Kidney (tissue), 14 donors: ENCODE data around the gene FTH1. TPM values are rescaled to one million over a fixed set of nuclear protein-coding genes. Genes with fewer than 3 reads are reported as not detected.

Experiments used
- DNase-seq, 5 donors: peaks; one replicate each; pipeline ENCODE4 v3.0.0-alpha.2; 2013 to 2020
- FAIRE-seq: peaks from 2 replicates; lab custom pipeline; 2012; peaks lifted over from hg19 to GRCh38; lab: Jason Lieb, UNC
- H3K27ac ChIP-seq, 2 donors: one replicate each; pipeline ENCODE4 v1.7.0; 2013; ENCODE audit warnings: low read depth in 2 of 2, low read length in 2 of 2, inconsistent platforms in 1 of 2
- H3K27me3 ChIP-seq: one replicate; pipeline ENCODE4 v1.7.1; 2013; ENCODE audit warnings: low read length, inconsistent platforms; ENCODE audit not compliant: control insufficient read depth, insufficient read depth
- H3K36me3 ChIP-seq, 3 donors: one replicate each; pipeline versions ENCODE4 v1.7.0 to v1.7.1; 2013; ENCODE audit warnings: low read length in 3 of 3, control low read depth in 1 of 3, inconsistent platforms in 1 of 3; ENCODE audit not compliant: insufficient read depth in 3 of 3, control insufficient read depth in 2 of 3
- H3K4me1 ChIP-seq, 3 donors: one replicate each; pipeline versions ENCODE4 v1.7.0 to v1.7.1; 2013; ENCODE audit warnings: low read length in 3 of 3, inconsistent platforms in 1 of 3, low read depth in 1 of 3; ENCODE audit not compliant: control insufficient read depth in 2 of 3, insufficient read depth in 2 of 3
- H3K4me3 ChIP-seq, 3 donors: one replicate each; pipeline versions ENCODE4 v1.7.0 to v1.8.1; 2013; ENCODE audit warnings: low read length in 3 of 3, control low read depth in 1 of 3, inconsistent platforms in 1 of 3
- H3K9ac ChIP-seq, 3 donors: one replicate each; pipeline versions ENCODE4 v1.7.0 to v1.7.1; 2013; ENCODE audit warnings: low read length in 3 of 3, control low read depth in 1 of 3, inconsistent platforms in 1 of 3
- H3K9me3 ChIP-seq, 3 donors: one replicate each; pipeline versions ENCODE4 v1.7.0 to v1.7.1; 2013; ENCODE audit warnings: low read length in 3 of 3, control low read depth in 1 of 3, inconsistent platforms in 1 of 3; ENCODE audit not compliant: control insufficient read depth in 2 of 3, insufficient read depth in 1 of 3
- intact Hi-C: fragments of 100-400 bp; cut with DNase I; formaldehyde crosslinking; loops from one replicate; pipeline ENCODE4 v1.11.1; 2022
- polyA plus RNA-seq: library from polyadenylated mRNA; stranded (reverse); fragments of 350-450 nt; fragmentation: Illumina TruSeq; extraction: RNeasy Lipid Tissue Mini Kit (QIAGEN cat#74804); gene quantifications from one replicate; pipeline ENCODE4 v1.2.3, GENCODE V29; 2014; ENCODE audit warnings: low read depth, low replicate concordance; ENCODE audit not compliant: insufficient read depth
- total RNA-seq: library from RNA; stranded (reverse); fragmentation: NEBNext Ultra II Directional; extraction: Animal tissue kit (Norgen Biotek cat#: 25700); gene quantifications from one replicate; pipeline ENCODE4 v1.2.1, GENCODE V29; 2021
- TF ChIP-seq, protein P1 (sequence below): IDR thresholded peaks from 3 replicates; pipeline ENCODE4 v1.5.1; 2012; ENCODE audit warnings: mild to moderate bottlenecking, moderate library complexity, borderline replicate concordance; ENCODE audit not compliant: insufficient read depth; ENCODE audit errors: extremely low read depth
- donor health status: control.
- donor health status: control.
- donor health status: control.
- donor health status: control.
- donor health status: control.
- donor health status: DM: yes; HTN: yes; CAD: no.
- donor health status: Normal renal cell carcinoma (clear cell type).

Gene FTH1
- total and polyA plus RNA-seq, 2 donors from 2014 or later = 3,221 to 7,914 TPM

DNA sequence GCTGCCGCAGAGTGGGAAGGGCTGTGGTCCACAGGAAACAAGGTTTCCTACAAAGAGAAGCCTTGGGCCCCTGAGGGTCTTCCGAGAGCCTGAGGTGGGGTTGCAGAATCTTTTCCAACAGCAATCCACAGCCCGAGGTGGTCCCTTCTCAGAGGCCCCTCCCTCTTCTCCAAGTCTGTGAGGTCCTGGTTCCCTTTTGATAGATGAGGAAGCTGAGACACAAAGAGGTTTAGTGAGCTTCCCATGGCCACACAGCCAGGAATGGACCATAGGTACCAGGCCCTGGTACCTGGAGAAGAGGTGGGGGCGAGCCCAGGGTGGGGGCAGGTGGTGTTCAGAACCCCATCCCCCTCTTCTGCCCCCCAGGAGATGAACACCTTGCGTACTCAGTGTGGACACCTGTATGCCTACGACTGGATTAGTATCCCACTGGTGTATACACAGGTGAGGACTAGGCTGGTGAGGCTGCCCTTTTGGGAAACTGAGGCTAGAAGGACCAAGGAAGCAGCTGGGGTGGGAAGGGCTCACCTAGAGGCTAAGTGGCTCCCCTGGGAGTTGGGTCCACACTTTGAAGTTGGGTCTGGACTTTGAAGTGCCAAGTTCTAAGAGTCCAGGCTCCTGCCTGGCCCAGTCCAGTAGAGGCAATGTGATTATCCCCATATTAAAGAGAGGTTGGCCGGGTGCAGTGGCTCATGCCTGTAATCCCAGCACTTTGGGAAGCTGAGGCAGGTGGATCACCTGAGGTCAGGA is 10.2 kb downstream of the FTH1 start:
- Histone ChIP-seq H3K27me3 (no peaks in the 10 kb centered on the region), H3K36me3 (no peaks in the 10 kb centered on the region), H3K27ac (no peak overlapping the region), H3K4me3 (no peak overlapping the region), H3K4me1 (peaks cover 0 to 13% (median 0%) of the 10 kb centered on the region in 3 donors), H3K9ac (no peak overlapping the region), H3K9me3 (no peaks in the 10 kb centered on the region)
- intact Hi-C loops = no loop called here
- no peak for FAIRE-seq
- TF ChIP-seq, protein P1, sequence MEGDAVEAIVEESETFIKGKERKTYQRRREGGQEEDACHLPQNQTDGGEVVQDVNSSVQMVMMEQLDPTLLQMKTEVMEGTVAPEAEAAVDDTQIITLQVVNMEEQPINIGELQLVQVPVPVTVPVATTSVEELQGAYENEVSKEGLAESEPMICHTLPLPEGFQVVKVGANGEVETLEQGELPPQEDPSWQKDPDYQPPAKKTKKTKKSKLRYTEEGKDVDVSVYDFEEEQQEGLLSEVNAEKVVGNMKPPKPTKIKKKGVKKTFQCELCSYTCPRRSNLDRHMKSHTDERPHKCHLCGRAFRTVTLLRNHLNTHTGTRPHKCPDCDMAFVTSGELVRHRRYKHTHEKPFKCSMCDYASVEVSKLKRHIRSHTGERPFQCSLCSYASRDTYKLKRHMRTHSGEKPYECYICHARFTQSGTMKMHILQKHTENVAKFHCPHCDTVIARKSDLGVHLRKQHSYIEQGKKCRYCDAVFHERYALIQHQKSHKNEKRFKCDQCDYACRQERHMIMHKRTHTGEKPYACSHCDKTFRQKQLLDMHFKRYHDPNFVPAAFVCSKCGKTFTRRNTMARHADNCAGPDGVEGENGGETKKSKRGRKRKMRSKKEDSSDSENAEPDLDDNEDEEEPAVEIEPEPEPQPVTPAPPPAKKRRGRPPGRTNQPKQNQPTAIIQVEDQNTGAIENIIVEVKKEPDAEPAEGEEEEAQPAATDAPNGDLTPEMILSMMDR = no peak
- no peak for DNase-seq

DNA sequence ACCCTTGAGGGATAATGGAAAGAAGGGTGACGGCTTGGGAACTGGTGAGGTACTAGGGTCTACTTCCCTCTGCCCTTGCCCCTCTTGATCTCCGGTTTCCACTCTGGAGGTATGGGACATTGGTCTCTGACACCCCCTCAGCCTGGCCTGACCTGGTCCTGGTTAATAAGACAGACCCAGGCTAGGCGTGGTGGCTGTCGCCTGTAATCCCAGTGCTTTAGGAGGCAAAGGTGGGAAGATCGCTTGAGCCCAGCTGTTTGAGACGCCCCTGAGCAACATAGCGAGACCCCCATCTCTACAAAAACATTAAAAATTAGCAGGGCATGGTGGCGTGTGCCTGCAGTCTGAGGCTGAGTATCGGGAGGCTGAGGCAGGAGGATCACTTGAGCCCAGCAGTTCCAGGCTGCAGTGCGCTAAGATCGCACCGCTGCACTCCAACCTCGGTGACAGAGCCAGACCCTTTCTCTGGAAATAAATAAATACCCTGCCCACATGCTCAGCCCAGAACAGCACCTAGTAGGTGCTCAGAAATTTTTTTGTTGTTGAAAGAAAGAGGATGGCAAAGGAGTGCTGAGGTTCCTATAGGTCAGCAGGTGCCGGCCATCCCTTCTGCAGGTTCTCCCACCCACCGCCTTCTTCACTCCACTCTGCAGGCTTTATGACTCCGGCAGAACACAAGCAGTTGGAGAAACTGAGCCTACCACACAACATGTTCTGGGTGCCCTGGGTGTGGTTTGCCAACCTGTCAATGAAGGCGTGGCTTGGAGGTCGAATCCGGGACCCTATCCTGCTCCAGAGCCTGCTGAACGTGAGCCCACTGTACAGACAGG is 11.0 kb downstream of the FTH1 start:
- DNase-seq (no peak), FAIRE-seq (no peak)
- TF ChIP-seq, protein P1 = no peak
- H3K9ac ChIP-seq = no peak overlapping the region
- no peaks in the 10 kb centered on the region for H3K27me3 ChIP-seq
- no peaks in the 10 kb centered on the region for H3K9me3 ChIP-seq
- no peaks in the 10 kb centered on the region for H3K36me3 ChIP-seq
- H3K4me1 ChIP-seq = peaks cover 0 to 7% (median 0%) of the 10 kb centered on the region in 3 donors
- H3K4me3 ChIP-seq = no peak overlapping the region
- no peak overlapping the region for H3K27ac ChIP-seq
- intact Hi-C loops = no loop called here

DNA sequence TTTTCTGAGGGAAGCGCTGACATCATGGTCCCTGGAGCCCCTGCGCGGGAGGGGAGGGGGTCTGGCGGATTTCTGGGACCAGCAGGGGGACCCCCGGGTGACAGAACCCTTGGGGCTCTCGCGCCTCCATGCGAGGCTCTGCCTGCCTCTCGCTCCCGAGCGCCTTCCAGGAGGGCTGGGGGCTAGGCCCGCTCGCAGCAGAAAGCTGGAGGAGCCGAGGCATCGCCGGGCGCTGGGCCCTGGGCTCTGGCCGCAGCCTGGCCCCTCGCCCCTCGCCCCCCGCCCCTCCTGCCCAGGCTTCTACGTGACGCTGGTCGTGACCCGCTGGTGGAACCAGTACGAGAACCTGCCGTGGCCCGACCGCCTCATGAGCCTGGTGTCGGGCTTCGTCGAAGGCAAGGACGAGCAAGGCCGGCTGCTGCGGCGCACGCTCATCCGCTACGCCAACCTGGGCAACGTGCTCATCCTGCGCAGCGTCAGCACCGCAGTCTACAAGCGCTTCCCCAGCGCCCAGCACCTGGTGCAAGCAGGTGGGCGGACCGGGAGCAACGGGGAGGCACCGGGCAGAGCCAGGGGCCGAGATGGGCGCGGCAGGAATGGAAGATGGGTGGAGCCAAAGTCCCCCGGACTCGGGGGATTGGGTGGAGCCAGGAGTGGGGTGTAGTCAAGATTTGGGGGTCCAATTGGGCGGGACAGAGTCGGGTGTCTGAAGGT is 11.9 kb downstream of the FTH1 start:
- TF ChIP-seq, protein P1 = no peak
- intact Hi-C loops = no loop called here
- Histone ChIP-seq H3K4me3 (peak overlapping the region in 1 of 3 donors; percentile 41), H3K4me1 (peaks cover 0 to 5% (median 0%) of the 10 kb centered on the region in 3 donors), H3K27ac (peak overlapping the region in 1 of 2 donors; percentile 72), H3K9me3 (no peaks in the 10 kb centered on the region), H3K27me3 (no peaks in the 10 kb centered on the region), H3K9ac (peak overlapping the region in 1 of 3 donors; percentile 26), H3K36me3 (no peaks in the 10 kb centered on the region)
- DNase-seq = peak; percentile 44 to 85 (median 59)
- no peak for FAIRE-seq
